ENCODE measurements around the gene ZNF121.
"Not testable (repeated sequence)": the region's sequence is repeated elsewhere in the genome, so short reads cannot be mapped to it uniquely, and the experiment has no call there.

ZNF121 gene

GRCh38 chr19:9565900-9566705 lies 18.2 kb downstream of the ZNF121 start:
- TF ChIP-seq CTCF (IDR thresholded peaks at IDR 0.05; ENCODE audit: low read length) (no peak), EZH2 (IDR thresholded peaks at IDR 0.05; ENCODE audit: borderline replicate concordance, low read length) (no peak)
- Histone ChIP-seq H3K79me2 (ENCODE audit: insufficient read depth, low read length) (peaks cover 22% of the 10 kb centered on the region), H3K9ac (ENCODE audit: low read length) (no peak overlapping the region), H3K36me3 (ENCODE audit: insufficient read depth, low read length) (peaks cover 99% of the 10 kb centered on the region), H3K27ac (ENCODE audit: low read depth, low read length, poor library complexity, severe bottlenecking) (no peak overlapping the region), H3K4me3 (ENCODE audit: low read depth, low read length, poor library complexity, severe bottlenecking) (no peak overlapping the region), H3F3A (ENCODE audit: insufficient read depth, low read length) (no peaks in the 10 kb centered on the region), H4K20me1 (ENCODE audit: insufficient read depth, low read length) (no peaks in the 10 kb centered on the region), H3K9me2 (ENCODE audit: low read depth, low read length) (no peaks in the 10 kb centered on the region), H3K4me1 (ENCODE audit: insufficient read depth, low read length, severe bottlenecking) (no peaks in the 10 kb centered on the region), H3K4me2 (ENCODE audit: low read length) (no peak overlapping the region), H3K27me3 (ENCODE audit: insufficient read depth, low read length) (no peaks in the 10 kb centered on the region), H3K9me3 (ENCODE audit: low read length) (peaks cover 56% of the 10 kb centered on the region), H2AFZ (ENCODE audit: low read length) (no peak overlapping the region)

- no peak overlapping the region for H2AFZ ChIP-seq (ENCODE audit: low read length)
Measured at GRCh38 chr19:9552536-9553274, 31.6 kb downstream of the ZNF121 start.

GRCh38 chr19:9547870-9548269 lies 36.4 kb downstream of the ZNF121 start:
- H3K9me2 ChIP-seq (ENCODE audit: low read depth, low read length), result no peaks in the 10 kb centered on the region
- TF ChIP-seq EZH2 (IDR thresholded peaks at IDR 0.05; ENCODE audit: borderline replicate concordance, low read length) (no peak), CTCF (IDR thresholded peaks at IDR 0.05; ENCODE audit: low read length) (no peak)
- no peaks in the 10 kb centered on the region for H3K79me2 ChIP-seq (ENCODE audit: insufficient read depth, low read length)
- no peak overlapping the region for H3K27ac ChIP-seq (ENCODE audit: low read depth, low read length, poor library complexity, severe bottlenecking)
- no peak overlapping the region for H3K9ac ChIP-seq (ENCODE audit: low read length)
- H3K9me3 ChIP-seq (ENCODE audit: low read length), result no peaks in the 10 kb centered on the region
- H2AFZ ChIP-seq (ENCODE audit: low read length), result no peak overlapping the region
- no peaks in the 10 kb centered on the region for H3K4me1 ChIP-seq (ENCODE audit: insufficient read depth, low read length, severe bottlenecking)
- H3K27me3 ChIP-seq (ENCODE audit: insufficient read depth, low read length), result no peaks in the 10 kb centered on the region
- H3K4me3 ChIP-seq (ENCODE audit: low read depth, low read length, poor library complexity, severe bottlenecking), result no peak overlapping the region
- no peaks in the 10 kb centered on the region for H3K36me3 ChIP-seq (ENCODE audit: insufficient read depth, low read length)
- H3K4me2 ChIP-seq (ENCODE audit: low read length), result no peak overlapping the region
- H3F3A ChIP-seq (ENCODE audit: insufficient read depth, low read length), result no peaks in the 10 kb centered on the region
- H4K20me1 ChIP-seq (ENCODE audit: insufficient read depth, low read length), result no peaks in the 10 kb centered on the region

More at GRCh38 chr19:9552536-9553274, 31.6 kb downstream of the ZNF121 start:
- no peaks in the 10 kb centered on the region for H3F3A ChIP-seq (ENCODE audit: insufficient read depth, low read length)
- H3K79me2 ChIP-seq (ENCODE audit: insufficient read depth, low read length), result no peaks in the 10 kb centered on the region
- H3K4me1 ChIP-seq (ENCODE audit: insufficient read depth, low read length, severe bottlenecking), result no peaks in the 10 kb centered on the region
- TF ChIP-seq EZH2 (IDR thresholded peaks at IDR 0.05; ENCODE audit: borderline replicate concordance, low read length) (no peak), CTCF (IDR thresholded peaks at IDR 0.05; ENCODE audit: low read length) (no peak)
- no peaks in the 10 kb centered on the region for H3K36me3 ChIP-seq (ENCODE audit: insufficient read depth, low read length)
- no peak overlapping the region for H3K27ac ChIP-seq (ENCODE audit: low read depth, low read length, poor library complexity, severe bottlenecking)
- H3K9me3 ChIP-seq (ENCODE audit: low read length), result peaks cover 3% of the 10 kb centered on the region; the same call in 1 of the 2 replicates
- no peak overlapping the region for H3K4me3 ChIP-seq (ENCODE audit: low read depth, low read length, poor library complexity, severe bottlenecking)
- H3K27me3 ChIP-seq (ENCODE audit: insufficient read depth, low read length), result no peaks in the 10 kb centered on the region
- H3K4me2 ChIP-seq (ENCODE audit: low read length), result no peak overlapping the region
- no peaks in the 10 kb centered on the region for H3K9me2 ChIP-seq (ENCODE audit: low read depth, low read length)
- H3K9ac ChIP-seq (ENCODE audit: low read length), result no peak overlapping the region
- H4K20me1 ChIP-seq (ENCODE audit: insufficient read depth, low read length), result no peaks in the 10 kb centered on the region

GRCh38 chr19:9541281-9541680 lies 43.0 kb downstream of the ZNF121 start:
- H3K9me3 ChIP-seq (ENCODE audit: low read length); H3K36me3 ChIP-seq (ENCODE audit: insufficient read depth, low read length); H2AFZ ChIP-seq (ENCODE audit: low read length); H3K27me3 ChIP-seq (ENCODE audit: insufficient read depth, low read length); H3K4me1 ChIP-seq (ENCODE audit: insufficient read depth, low read length, severe bottlenecking); H3K9me2 ChIP-seq (ENCODE audit: low read depth, low read length); H3K27ac ChIP-seq (ENCODE audit: low read depth, low read length, poor library complexity, severe bottlenecking); H3F3A ChIP-seq (ENCODE audit: insufficient read depth, low read length); H3K4me2 ChIP-seq (ENCODE audit: low read length); H4K20me1 ChIP-seq (ENCODE audit: insufficient read depth, low read length); H3K9ac ChIP-seq (ENCODE audit: low read length); H3K4me3 ChIP-seq (ENCODE audit: low read depth, low read length, poor library complexity, severe bottlenecking): not testable (repeated sequence)
- H3K79me2 ChIP-seq (ENCODE audit: insufficient read depth, low read length), result peaks cover 11% of the 10 kb centered on the region; the same call in 1 of the 2 replicates

GRCh38 chr19:9539921-9540320 lies 44.4 kb downstream of the ZNF121 start:
- H3K9ac ChIP-seq (ENCODE audit: low read length); H3K27me3 ChIP-seq (ENCODE audit: insufficient read depth, low read length); H3K4me1 ChIP-seq (ENCODE audit: insufficient read depth, low read length, severe bottlenecking); H3K9me2 ChIP-seq (ENCODE audit: low read depth, low read length); H3K4me2 ChIP-seq (ENCODE audit: low read length); H3K4me3 ChIP-seq (ENCODE audit: low read depth, low read length, poor library complexity, severe bottlenecking); H3F3A ChIP-seq (ENCODE audit: insufficient read depth, low read length); H3K27ac ChIP-seq (ENCODE audit: low read depth, low read length, poor library complexity, severe bottlenecking); H4K20me1 ChIP-seq (ENCODE audit: insufficient read depth, low read length); H3K9me3 ChIP-seq (ENCODE audit: low read length); H2AFZ ChIP-seq (ENCODE audit: low read length): not testable (repeated sequence)
- Histone ChIP-seq H3K79me2 (ENCODE audit: insufficient read depth, low read length) (peaks cover 11% of the 10 kb centered on the region; the same call in 1 of the 2 replicates), H3K36me3 (ENCODE audit: insufficient read depth, low read length) (peaks cover 18% of the 10 kb centered on the region)
